HEK293 (cell line): ENCODE results near the gene UBE3B.

Experiments
- CTCF ChIP-seq: fragments of 450-650 bp; formaldehyde crosslinking; IDR thresholded peaks from 2 replicates; pipeline ENCODE4 v1.5.1; 2016; ENCODE audit warnings: missing biosample characterization, missing genetic modification characterization
- ZBTB7A ChIP-seq: fragments of 450-650 bp; formaldehyde crosslinking; IDR thresholded peaks from 2 replicates; pipeline ENCODE4 v1.5.1; 2016; ENCODE audit warnings: low read depth, missing biosample characterization, missing genetic modification characterization
- ZNF121 ChIP-seq: fragments of 450-650 bp; formaldehyde crosslinking; IDR thresholded peaks from 2 replicates; pipeline ENCODE4 v1.5.1; 2016; ENCODE audit warnings: missing biosample characterization, missing genetic modification characterization
- ZNF354C ChIP-seq: fragments of 450-650 bp; formaldehyde crosslinking; IDR thresholded peaks from 2 replicates; pipeline ENCODE4 v1.5.1; 2016; ENCODE audit warnings: missing biosample characterization, missing genetic modification characterization, low read depth, borderline replicate concordance
- ZNF561 ChIP-seq: fragments of 450-650 bp; IDR thresholded peaks from 2 replicates; pipeline ENCODE4 v1.5.1; 2018; ENCODE audit warnings: missing biosample characterization, missing genetic modification characterization, borderline replicate concordance

- TF ChIP-seq ZNF561 (tag by site-specific recombination) (no peak), CTCF (tag by site-specific recombination) (no peak), ZBTB7A (tag by site-specific recombination) (no peak), ZNF354C (no peak), ZNF121 (tag by site-specific recombination) (no peak)
Measured at GRCh38 chr12:109571773-109572505, 94.5 kb downstream of the UBE3B start.
